Gastrocnemius medialis (tissue), 4 donors: ENCODE results near the gene USP15. TPM values are rescaled to one million over a fixed set of nuclear protein-coding genes. Genes with fewer than 3 reads are reported as not detected.

ENCODE experiments used
- ATAC-seq, 2 donors: fragments of 150-250 bp; one replicate each; pipeline ENCODE4 v1.9.1; 2016
- DNase-seq, 2 donors: peaks; one replicate each; pipeline ENCODE4 v3.0.0-alpha.2; 2019
- H3K27ac ChIP-seq, 4 donors: fragments of 200-600 bp; sonication (generic); 1 replicate in 1 of 4; 2 replicates in 3 of 4; pipeline ENCODE4 v1.5.1; 2016 to 2018; ENCODE audit warnings: mild to moderate bottlenecking in 2 of 4, moderate library complexity in 1 of 4
- H3K27me3 ChIP-seq, 3 donors: fragments of 200-600 bp; sonication (generic) in 2 of 3; 1 replicate in 1 of 3; 2 replicates in 2 of 3; pipeline versions ENCODE4 v1.5.1 to v1.6.0; 2016 to 2019; ENCODE audit warnings: mild to moderate bottlenecking in 1 of 3, moderate library complexity in 1 of 3
- H3K36me3 ChIP-seq, 2 donors: fragments of 200-600 bp; sonication (generic) in 1 of 2; one replicate each; pipeline ENCODE4 v1.5.1; 2017 to 2018
- H3K4me1 ChIP-seq, 2 donors: fragments of 200-600 bp; sonication (generic) in 1 of 2; one replicate each; pipeline ENCODE4 v1.5.1; 2016 to 2017; ENCODE audit warnings: mild to moderate bottlenecking in 2 of 2
- H3K4me3 ChIP-seq, 4 donors: fragments of 200-600 bp; sonication (generic) in 3 of 4; 1 replicate in 1 of 4; 2 replicates in 3 of 4; pipeline ENCODE4 v1.5.1; 2016 to 2019; ENCODE audit warnings: mild to moderate bottlenecking in 2 of 4
- H3K9me3 ChIP-seq, 3 donors: fragments of 200-600 bp; sonication (generic) in 2 of 3; 1 replicate in 1 of 3; 2 replicates in 2 of 3; pipeline ENCODE4 v1.5.1; 2016 to 2019
- CTCF ChIP-seq, 5 experiments: fragments of 450-650 bp in 3 of 5; fragments of 200-600 bp in 2 of 5; sonication (generic) in 2 of 5; IDR thresholded peaks in 4 of 5; conservative IDR thresholded peaks in 1 of 5; 1 replicate in 4 of 5; 2 replicates in 1 of 5; pipeline ENCODE4 v1.5.1; 2016 to 2019; ENCODE audit warnings: antibody characterized with exemption in 5 of 5, mild to moderate bottlenecking in 3 of 5, moderate library complexity in 3 of 5
- POLR2A ChIP-seq, 2 donors: fragments of 450-650 bp; IDR thresholded peaks; one replicate each; pipeline ENCODE4 v1.6.1; 2017; ENCODE audit warnings: antibody characterized with exemption in 2 of 2, mild to moderate bottlenecking in 2 of 2, moderate library complexity in 2 of 2
- in situ Hi-C, 4 donors: fragments of 200-750 bp; cut with MboI; loops; one replicate each; pipeline versions ENCODE4 v1.15.0 to v1.8.0; 2017; ENCODE audit warnings: low sequenced_read_pairs in 4 of 4
- intact Hi-C: fragments of 100-400 bp; cut with DNase I; formaldehyde crosslinking; loops from one replicate; pipeline ENCODE4 v1.15.1; 2023; ENCODE audit warnings: low total_unique reads
- total RNA-seq, 4 donors: library from RNA; depleted of rRNA; stranded (reverse); fragments of >200 nt; gene quantifications; one replicate each; pipeline versions ENCODE4 v1.1.0 to v1.2.3, GENCODE V29; 2016

Gene USP15
- total RNA-seq, 4 donors from 2014 or later, result 49.0 to 93.6 (median 50.6) TPM

DNA sequence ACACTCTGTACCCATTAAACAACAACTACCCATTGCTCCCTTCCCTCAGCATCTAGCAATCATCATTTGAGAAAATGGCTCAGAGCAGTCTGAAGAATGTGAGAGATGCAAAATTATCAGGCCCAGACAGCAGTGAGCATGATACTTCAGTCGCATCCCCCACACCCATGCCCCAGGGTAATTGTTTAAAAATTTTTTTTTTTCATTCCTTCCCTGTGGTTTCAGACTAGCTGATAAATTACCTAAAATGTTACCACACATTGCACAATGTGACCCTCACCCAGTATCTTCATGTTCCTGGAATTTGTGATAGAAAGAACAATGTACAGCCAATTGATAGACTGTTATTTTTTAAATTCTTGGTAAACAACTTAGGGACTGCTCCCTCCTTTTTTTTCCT lies 11.3 kb upstream of the USP15 start:
- Histone ChIP-seq H3K27me3 (no peaks in the 10 kb centered on the region), H3K4me3 (no peak overlapping the region), H3K4me1 (no peaks in the 10 kb centered on the region), H3K9me3 (no peaks in the 10 kb centered on the region), H3K36me3 (no peaks in the 10 kb centered on the region), H3K27ac (no peak overlapping the region)
- DNase-seq, result no peak
- ATAC-seq, result no peak
- intact Hi-C loops, result no loop called here
- TF ChIP-seq CTCF (IDR thresholded peaks at IDR 0.05 in 4 of 5, conservative IDR thresholded peaks at IDR 0.05 in 1 of 5) (no peak), POLR2A (IDR thresholded peaks at IDR 0.05) (no peak)
- in situ Hi-C loops, result no loop called here

GRCh38 chr12:62249419-62249818 lies 10.8 kb upstream of the USP15 start:
- DNase-seq, result no peak
- intact Hi-C loops, result no loop called here
- TF ChIP-seq POLR2A (IDR thresholded peaks at IDR 0.05) (no peak), CTCF (IDR thresholded peaks at IDR 0.05 in 4 of 5, conservative IDR thresholded peaks at IDR 0.05 in 1 of 5) (no peak)

DNA sequence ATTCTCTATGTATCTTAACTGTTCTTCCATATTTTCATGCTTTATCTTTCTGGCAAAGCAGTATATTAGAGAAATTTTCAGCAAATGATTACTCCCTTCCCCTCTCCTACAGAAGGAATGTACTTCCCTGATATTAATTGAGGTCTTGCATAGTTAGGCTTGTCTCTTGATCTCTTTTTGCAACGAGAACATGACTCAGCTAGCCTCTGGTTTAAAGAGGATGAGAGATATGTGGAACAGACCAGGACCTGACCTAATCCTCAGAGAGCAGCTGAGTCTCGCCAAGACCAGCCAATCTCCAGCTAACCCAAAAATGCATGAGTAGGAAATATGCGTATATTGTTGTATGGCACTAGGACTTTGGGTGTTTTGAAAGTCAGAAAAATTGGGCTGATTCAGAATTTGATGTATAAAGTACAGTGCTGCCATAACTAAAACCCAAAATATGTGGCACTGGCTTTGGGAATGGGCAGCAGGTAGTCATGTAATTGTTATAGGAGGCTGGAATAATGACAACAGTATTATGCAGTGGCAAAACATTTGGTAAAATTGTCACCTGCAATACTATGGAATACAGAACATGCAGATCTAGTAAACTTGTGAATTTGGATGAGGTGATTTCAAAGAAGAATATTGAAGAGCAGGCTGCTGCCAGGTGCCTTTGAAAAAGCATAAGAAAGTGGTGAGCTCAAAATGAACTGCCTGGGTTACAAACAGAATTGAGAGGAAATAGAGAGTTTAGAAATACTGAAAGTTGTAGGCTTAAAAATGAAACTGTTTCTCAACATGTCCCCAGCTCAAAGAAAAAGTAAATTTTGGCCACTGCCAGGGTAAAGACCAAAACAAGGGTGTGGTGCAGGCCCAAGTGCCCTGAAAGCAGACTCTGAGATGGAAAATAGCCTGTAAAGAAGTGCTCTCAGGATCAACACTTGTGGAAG lies 9.3 kb upstream of the USP15 start:
- Histone ChIP-seq H3K4me3 (no peak overlapping the region), H3K27ac (peak overlapping the region in 1 of 4 donors; percentile 37), H3K9me3 (no peaks in the 10 kb centered on the region), H3K27me3 (no peaks in the 10 kb centered on the region), H3K4me1 (no peaks in the 10 kb centered on the region), H3K36me3 (no peaks in the 10 kb centered on the region)
- no peak for TF ChIP-seq CTCF (IDR thresholded peaks at IDR 0.05 in 4 of 5, conservative IDR thresholded peaks at IDR 0.05 in 1 of 5)
- TF ChIP-seq POLR2A (IDR thresholded peaks at IDR 0.05), result no peak
- in situ Hi-C loops, result loop anchor here in 2 of 4 donors (25.0 kb wide), 2 partner anchors 336 to 536 kb away; no protein-coding TSS in a partner anchor
- intact Hi-C loops, result no loop called here
- DNase-seq (no peak), ATAC-seq (peak; percentile 30 to 61)

More at GRCh38 chr12:62249419-62249818, 10.8 kb upstream of the USP15 start:
- no peaks in the 10 kb centered on the region for H3K4me1 ChIP-seq
- no peak overlapping the region for H3K27ac ChIP-seq
- H3K9me3 ChIP-seq, result no peaks in the 10 kb centered on the region
- H3K4me3 ChIP-seq, result no peak overlapping the region
- in situ Hi-C loops, result no loop called here
- no peaks in the 10 kb centered on the region for H3K27me3 ChIP-seq
- H3K36me3 ChIP-seq, result no peaks in the 10 kb centered on the region
- ATAC-seq, result no peak

DNA sequence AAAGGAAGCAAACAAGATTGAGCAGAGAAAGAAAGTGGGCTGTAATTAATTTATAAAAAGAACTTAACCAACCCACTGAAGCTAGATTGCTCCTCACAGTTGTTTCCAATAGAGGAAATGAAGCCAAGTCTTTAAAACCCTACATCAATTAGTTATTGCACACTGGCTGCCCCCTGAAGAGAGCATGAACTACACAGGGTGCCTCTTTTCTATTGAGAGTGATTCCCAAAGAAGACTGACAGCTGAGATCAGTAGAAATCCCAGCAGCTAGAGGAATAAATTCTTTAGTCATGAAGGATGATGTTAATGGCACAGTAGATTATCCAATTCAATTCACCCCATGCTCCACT lies 8.6 kb upstream of the USP15 start:
- no peak for ATAC-seq
- Histone ChIP-seq H3K4me1 (no peaks in the 10 kb centered on the region), H3K36me3 (no peaks in the 10 kb centered on the region), H3K27ac (peak overlapping the region in 1 of 4 donors; percentile 37), H3K27me3 (no peaks in the 10 kb centered on the region), H3K9me3 (no peaks in the 10 kb centered on the region), H3K4me3 (no peak overlapping the region)
- TF ChIP-seq POLR2A (IDR thresholded peaks at IDR 0.05) (no peak), CTCF (IDR thresholded peaks at IDR 0.05 in 4 of 5, conservative IDR thresholded peaks at IDR 0.05 in 1 of 5) (no peak)
- in situ Hi-C loops, result loop anchor here in 2 of 4 donors (25.0 kb wide), 2 partner anchors 336 to 536 kb away; no protein-coding TSS in a partner anchor
- intact Hi-C loops, result no loop called here
- no peak for DNase-seq
